IPS-NIHi11 (cell line): ENCODE measurements around the gene NEU1.
"Not testable (repeated sequence)": the region's sequence is repeated elsewhere in the genome, so short reads cannot be mapped to it uniquely, and the experiment has no call there.

Experiments used
- DNase-seq: peaks from one replicate; pipeline ENCODE4 v3.0.0; 2012; ENCODE audit warnings: mixed read lengths, low spot score

Gene NEU1

GRCh38 chr6:31838968-31839367, 23.7 kb downstream of the NEU1 start:
- no peak for DNase-seq

DNA sequence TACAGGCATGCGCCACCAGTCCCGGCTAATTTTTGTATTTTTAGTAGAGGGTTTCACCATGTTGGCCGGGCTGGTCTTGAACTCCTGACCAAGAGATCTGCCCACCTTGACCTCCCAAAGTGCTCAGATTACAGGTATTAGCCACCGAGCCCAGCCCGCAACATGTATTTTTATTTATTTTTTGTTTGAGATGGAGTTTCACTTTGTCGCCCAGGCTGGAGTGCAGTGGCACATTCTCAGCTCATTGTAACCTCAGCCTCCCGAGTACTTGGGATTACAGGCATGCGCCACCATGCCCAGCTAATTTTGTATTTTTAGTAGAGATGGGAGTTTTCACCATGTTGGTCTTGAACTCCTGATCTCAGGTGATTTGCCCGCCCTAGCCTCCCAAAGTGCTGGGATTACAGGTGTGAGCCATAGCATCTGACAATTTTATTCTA, 24.5 kb downstream of the NEU1 start:
- DNase-seq: not testable (repeated sequence)

GRCh38 chr6:31837369-31838113, 25.1 kb downstream of the NEU1 start:
- no peak for DNase-seq

- DNase-seq: no peak
Measured at GRCh38 chr6:31836474-31837368, 25.9 kb downstream of the NEU1 start.

DNA sequence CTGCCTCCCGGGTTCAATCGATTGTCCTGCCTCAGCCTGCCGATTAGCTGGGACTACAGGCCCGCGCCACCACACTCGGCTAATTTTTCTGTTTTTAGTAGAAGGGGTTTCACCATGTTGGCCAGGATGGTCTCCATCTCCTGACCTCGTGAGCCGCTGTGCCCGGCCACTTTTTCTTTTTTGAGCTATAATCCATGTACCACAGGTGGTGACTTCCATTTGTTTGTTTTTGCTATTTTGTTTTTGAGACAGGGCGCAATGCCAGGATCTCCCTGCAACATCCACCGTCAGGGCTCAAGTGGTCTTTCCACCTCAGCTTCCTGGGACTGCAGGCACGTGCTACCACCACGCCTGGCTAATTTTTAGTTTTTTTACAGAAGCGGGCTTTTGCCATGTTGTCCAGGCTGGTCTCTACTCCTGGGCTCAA, 26.6 kb downstream of the NEU1 start:
- no peak for DNase-seq

DNA sequence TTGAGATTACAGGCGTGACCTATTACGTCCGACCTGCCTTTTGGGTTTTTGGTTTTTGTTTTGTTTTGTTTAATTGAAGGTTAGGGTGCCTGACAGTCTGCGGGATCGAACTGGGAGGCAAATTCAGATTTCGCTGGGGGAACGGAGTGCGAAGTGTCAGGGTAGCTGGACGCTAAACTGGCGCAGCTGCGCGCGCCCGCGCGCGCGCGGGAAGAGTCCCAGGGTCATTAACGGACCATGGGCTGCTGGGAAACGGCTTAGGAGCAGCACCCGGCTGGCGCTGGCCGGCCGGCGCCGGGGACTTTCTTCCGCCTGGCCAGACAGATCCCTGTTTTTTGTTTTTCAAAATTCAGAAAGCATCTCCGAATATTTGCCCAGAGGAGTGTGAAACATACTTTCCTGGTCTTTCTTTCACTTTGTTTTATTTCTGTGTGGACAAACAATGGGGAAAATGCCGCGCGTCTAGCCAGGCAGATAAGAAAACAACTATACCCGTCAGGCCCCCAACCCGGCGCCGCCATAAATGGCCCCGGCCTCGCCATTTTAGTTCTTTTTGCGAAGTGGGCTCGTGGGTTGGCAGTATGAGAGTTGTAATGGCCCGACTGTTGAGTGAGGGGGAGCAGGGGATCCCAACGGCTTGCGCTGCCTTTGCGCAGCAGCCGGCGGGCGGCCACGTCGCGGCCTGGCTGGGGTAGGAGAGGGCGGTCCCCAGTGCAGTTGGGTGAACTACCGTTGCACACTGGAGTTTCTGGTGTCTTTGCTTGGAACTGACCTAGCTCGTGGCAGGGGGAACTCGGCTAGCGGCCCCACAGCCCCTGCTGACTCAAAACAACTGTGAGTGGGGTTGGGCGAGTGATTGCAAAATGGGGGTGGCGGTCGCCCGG, 28.0 kb downstream of the NEU1 start:
- DNase-seq: peak; percentile 89

DNA sequence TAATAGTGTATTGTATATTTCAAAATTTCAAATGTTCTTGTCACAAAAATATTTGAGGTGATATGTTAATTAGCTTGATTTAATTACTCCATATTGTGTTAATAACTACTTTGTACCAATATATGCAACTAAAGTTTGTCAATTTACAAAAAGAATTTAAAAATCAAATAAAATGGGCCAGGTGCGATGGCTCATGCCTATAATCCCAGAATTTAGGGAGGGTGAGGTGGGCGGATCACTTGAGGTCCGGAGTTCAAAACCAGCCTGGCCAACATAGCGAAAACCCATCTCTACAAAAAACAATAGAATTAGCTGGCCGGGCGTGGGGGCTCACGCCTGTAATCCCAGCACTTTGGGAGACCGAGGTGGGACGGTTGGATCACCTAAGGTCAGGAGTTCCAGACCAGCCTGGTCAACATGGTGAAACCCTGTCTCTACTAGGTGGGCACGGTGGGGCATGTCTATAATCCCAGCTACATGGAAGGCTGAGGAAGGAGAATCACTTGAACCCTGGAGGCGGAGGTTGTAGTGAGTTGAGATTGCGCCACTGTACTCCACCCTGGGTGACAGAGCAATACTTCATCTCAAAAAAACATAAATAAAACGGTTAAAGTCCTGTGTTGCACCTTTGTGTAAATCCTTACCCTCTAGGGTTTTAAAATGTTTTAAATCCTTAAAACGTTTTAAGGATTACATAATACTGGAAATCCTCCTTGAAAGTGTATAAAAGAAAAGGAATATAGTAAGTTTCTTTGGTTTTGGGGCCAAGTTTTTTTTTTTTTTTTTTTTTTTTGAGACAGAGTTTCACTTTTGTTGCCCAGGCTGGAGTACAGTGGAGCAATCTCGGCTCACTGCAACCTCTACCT, 31.0 kb downstream of the NEU1 start:
- DNase-seq: no peak

DNA sequence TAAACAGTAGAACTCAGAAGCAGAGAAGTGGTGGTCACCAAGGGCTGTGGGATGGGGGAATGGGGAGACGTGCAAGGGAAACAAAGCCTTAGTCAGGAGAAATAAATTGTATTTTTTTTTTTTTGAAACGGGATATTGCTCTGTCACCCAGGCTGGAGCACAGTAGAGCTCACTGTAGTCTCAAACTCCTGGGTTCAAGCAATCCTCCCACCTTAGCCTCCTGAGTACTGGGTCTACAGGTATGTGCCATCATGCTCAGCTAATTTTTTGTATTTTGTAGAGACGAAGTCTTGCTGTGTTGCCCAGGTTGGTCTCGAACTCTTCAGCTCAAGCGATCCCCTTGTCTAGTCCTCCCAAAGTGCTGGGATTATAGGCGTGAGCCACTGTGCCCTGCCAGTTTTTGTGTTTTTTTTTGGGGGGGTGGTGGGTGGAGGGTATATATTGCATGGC, 31.7 kb downstream of the NEU1 start:
- no peak for DNase-seq

GRCh38 chr6:31829633-31830283, 32.9 kb downstream of the NEU1 start:
- no peak for DNase-seq

DNA sequence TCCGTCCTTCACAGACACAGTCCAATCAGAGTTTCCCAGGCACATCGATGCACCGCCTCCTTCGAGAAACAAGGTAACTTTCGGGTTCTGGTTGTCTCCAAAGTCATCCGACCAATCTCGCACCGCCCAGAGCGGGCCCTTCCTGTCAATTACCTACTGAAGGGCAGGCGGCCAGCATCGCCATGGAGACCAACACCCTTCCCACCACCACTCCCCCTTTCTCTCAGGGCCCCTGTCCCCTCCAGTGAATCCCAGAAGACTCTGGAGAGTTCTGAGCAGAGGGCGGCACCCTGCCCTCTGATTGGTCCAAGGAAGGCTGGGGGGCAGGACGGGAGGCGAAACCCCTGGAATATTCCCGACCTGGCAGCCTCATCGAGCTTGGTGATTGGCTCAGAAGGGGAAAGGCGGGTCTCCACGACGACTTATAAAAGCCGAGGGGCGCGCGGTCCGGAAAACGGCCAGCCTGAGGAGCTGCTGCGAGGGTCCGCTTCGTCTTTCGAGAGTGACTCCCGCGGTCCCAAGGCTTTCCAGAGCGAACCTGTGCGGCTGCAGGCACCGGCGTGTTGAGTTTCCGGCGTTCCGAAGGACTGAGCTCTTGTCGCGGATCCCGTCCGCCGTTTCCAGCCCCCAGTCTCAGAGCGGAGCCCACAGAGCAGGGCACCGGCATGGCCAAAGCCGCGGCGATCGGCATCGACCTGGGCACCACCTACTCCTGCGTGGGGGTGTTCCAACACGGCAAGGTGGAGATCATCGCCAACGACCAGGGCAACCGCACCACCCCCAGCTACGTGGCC, 35.1 kb downstream of the NEU1 start, which contains the start of gene HSPA1B:
Gene HSPA1B, plus strand, starts transcription at position 453 of the 794 bp plus-strand sequence. Its CDS starts 213 bp downstream, at position 666.
- peak; percentile 96 for DNase-seq

GRCh38 chr6:31826793-31827285, 35.8 kb downstream of the NEU1 start:
- DNase-seq: peak; percentile 49

GRCh38 chr6:31825553-31825952, 37.1 kb downstream of the NEU1 start:
- no peak for DNase-seq

DNA sequence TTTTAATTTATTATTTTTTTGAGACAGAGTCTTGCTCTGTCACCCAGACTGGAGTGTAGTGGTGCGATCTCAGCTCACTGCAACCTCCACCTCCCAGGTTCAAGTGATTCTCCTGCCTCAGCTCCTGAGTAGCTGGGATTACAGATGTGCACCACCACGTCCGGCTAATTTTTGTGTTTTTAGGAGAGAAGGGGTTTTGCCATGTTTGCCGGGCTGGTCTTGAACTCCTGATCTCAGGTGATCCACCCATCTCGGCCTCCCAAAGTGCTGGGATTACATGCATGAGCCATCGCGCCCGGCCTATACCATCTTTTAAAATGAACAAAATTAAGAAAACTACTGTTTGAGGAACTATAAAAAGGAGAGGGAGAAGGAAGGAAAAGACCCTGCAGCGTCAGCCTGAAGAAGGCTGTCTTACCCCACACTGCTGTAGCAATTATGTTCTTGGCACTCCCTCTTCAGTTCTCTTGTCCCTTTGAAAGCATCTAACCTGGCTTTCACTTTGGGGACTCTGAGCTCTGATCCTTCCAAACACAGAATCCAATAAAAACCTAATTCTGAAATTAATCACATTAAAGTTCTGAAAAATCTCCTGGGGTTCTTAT, 38.9 kb downstream of the NEU1 start:
- not testable (repeated sequence) for DNase-seq

DNA sequence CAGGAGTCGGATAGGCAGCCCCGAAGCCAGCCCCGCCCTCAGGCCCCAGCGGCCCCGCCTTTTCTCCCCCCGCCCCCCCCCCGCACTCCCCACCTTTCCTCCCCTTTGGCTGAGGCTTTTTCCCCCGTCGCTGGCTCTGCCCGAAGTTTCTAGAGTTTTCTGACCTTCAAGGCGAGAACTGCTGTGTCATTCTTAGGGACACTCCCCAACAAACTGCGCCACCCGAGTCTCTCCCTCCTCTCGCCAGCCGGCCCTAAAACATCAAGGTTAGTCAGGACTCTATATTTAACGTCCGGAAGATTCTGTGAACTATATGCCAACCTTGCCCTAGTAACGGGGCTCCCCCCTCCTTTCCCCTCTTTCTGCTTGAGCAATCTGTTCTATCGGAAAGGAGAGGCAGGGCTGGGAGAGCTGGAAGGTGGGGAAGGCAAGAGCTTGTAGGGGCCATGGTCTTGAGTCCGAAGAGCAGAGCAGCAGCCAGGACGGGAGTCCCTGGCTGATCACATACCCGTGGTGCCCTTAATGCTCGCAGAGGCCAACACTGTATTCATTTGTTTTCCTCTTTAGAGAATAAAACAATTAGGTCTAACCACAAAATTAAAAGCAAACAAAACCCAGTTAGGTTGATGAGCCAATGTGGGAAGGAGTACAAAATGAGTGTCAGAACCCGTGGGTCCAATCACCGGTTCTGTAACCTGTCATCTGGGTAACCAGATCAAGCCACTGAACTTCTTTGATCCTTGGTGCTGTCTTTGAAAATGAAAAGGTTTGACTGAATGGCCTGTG, 40.4 kb downstream of the NEU1 start:
- peak; percentile 59 for DNase-seq

- peak; percentile 58 for DNase-seq
Measured at GRCh38 chr6:31821301-31822035, 41.2 kb downstream of the NEU1 start.

- DNase-seq: not testable (repeated sequence)
Measured at GRCh38 chr6:31820399-31820798, 42.2 kb downstream of the NEU1 start.

GRCh38 chr6:31819871-31820299, 42.7 kb downstream of the NEU1 start:
- DNase-seq: no peak
